ENCODE data around the gene CDH18.

Gene CDH18

GRCh38 chr5:19987612-19988361 lies at the start of gene CDH18:
Gene CDH18 (minus strand): TSS chr5:19988200. CDS start chr5:19838986, 149,214 bp downstream.
- DNase-seq = no peak

- no peak for DNase-seq
Observed at GRCh38 chr5:20034717-20035116, 46.7 kb upstream of the CDH18 start.

- DNase-seq = no peak
Observed at GRCh38 chr5:20033881-20034280, 45.9 kb upstream of the CDH18 start.

GRCh38 chr5:20032896-20033295 lies 44.9 kb upstream of the CDH18 start:
- no peak for DNase-seq

GRCh38 chr5:20030125-20030524 lies 42.1 kb upstream of the CDH18 start:
- no peak for DNase-seq

GRCh38 chr5:20029266-20029665 lies 41.3 kb upstream of the CDH18 start:
- DNase-seq = no peak

- no peak for DNase-seq
Observed at GRCh38 chr5:20028506-20028905, 40.5 kb upstream of the CDH18 start.

- no peak for DNase-seq
Observed at GRCh38 chr5:20023686-20024180, 35.7 kb upstream of the CDH18 start.

GRCh38 chr5:20020247-20020646 lies 32.2 kb upstream of the CDH18 start:
- no peak for DNase-seq

- DNase-seq = no peak
Observed at GRCh38 chr5:20017021-20017420, 29.0 kb upstream of the CDH18 start.

GRCh38 chr5:20000416-20000815 lies 12.4 kb upstream of the CDH18 start:
- no peak for DNase-seq

GRCh38 chr5:19988457-19988856 lies 457 bp upstream of the CDH18 start:
- DNase-seq = no peak

GRCh38 chr5:19986806-19987205 lies 1.2 kb downstream of the CDH18 start:
- no peak for DNase-seq

GRCh38 chr5:19986031-19986619 lies 1.9 kb downstream of the CDH18 start:
- no peak for DNase-seq

- DNase-seq = no peak
Observed at GRCh38 chr5:19978476-19978875, 9.5 kb downstream of the CDH18 start.

- no peak for DNase-seq
Observed at GRCh38 chr5:19977099-19977498, 10.9 kb downstream of the CDH18 start.

- DNase-seq = no peak
Observed at GRCh38 chr5:19975795-19976194, 12.2 kb downstream of the CDH18 start.

GRCh38 chr5:19960451-19960850 lies 27.5 kb downstream of the CDH18 start:
- no peak for DNase-seq

- no peak for DNase-seq
Observed at GRCh38 chr5:19959830-19960384, 28.1 kb downstream of the CDH18 start.

GRCh38 chr5:19950897-19951296 lies 37.1 kb downstream of the CDH18 start:
- no peak for DNase-seq

GRCh38 chr5:19940192-19940591 lies 47.8 kb downstream of the CDH18 start:
- DNase-seq = no peak

GRCh38 chr5:19930451-19930850 lies 57.5 kb downstream of the CDH18 start:
- DNase-seq = no peak

- no peak for DNase-seq
Observed at GRCh38 chr5:19928562-19929421, 59.2 kb downstream of the CDH18 start.

Data from activated CD4-positive, CD25-positive, alpha-beta regulatory T cell (primary cell).